H1 (cell line): ENCODE data around the gene ROR1. TPM values are rescaled to one million over a fixed set of nuclear protein-coding genes. Genes with fewer than 3 reads are reported as not detected.

Experiments used
- CTCF ChIA-PET: fragments of 300-600 bp; sonication (Branson Sonifier 250); formaldehyde crosslinking; loops from one replicate; lab custom pipeline; 2021; ENCODE audit not compliant: partially characterized antibody; lab: Charles Lee
- POLR2A ChIA-PET: fragments of 300-600 bp; sonication (Branson Sonifier 250); formaldehyde crosslinking; loops from one replicate; lab custom pipeline; 2021; ENCODE audit warnings: inconsistent platforms; ENCODE audit not compliant: partially characterized antibody; lab: Charles Lee
- DNase-seq, 2 experiments: peaks; one replicate each; pipeline versions ENCODE4 v3.0.0 to v3.0.0-alpha.2; 2010 to 2022; ENCODE audit warnings: low spot score in 2 of 2, low read depth in 1 of 2, mixed read lengths in 1 of 2
- FAIRE-seq: peaks from 2 replicates; lab custom pipeline; 2011; peaks lifted over from hg19 to GRCh38; lab: Jason Lieb, UNC
- H2AFZ ChIP-seq: 2 replicates; pipeline ENCODE4 v1.8.1; 2012; ENCODE audit warnings: low read length, inconsistent platforms
- H2AK5ac ChIP-seq: 2 replicates; pipeline ENCODE4 v1.6.1; 2013; ENCODE audit warnings: low read depth, low read length
- H2BK120ac ChIP-seq: replicated peaks from 2 replicates; pipeline ENCODE3; 2013; ENCODE audit warnings: low read depth, low read length, inconsistent platforms
- H2BK12ac ChIP-seq: 2 replicates; pipeline ENCODE4 v1.6.1; 2013; ENCODE audit warnings: low read depth, low read length
- H2BK15ac ChIP-seq: 2 replicates; pipeline ENCODE4 v1.6.1; 2013; ENCODE audit warnings: low read length
- H2BK20ac ChIP-seq: 2 replicates; pipeline ENCODE4 v1.6.1; 2013; ENCODE audit warnings: low read length
- H2BK5ac ChIP-seq: 2 replicates; pipeline ENCODE4 v1.6.1; 2013; ENCODE audit warnings: low read depth, low read length
- H3K14ac ChIP-seq: 2 replicates; pipeline ENCODE4 v1.6.1; 2013; ENCODE audit warnings: inconsistent platforms; ENCODE audit not compliant: insufficient read length
- H3K18ac ChIP-seq: 2 replicates; pipeline ENCODE4 v1.6.1; 2013; ENCODE audit warnings: low read length; ENCODE audit errors: extremely low read depth
- H3K23ac ChIP-seq: 2 replicates; pipeline ENCODE4 v1.6.1; 2013; ENCODE audit warnings: inconsistent platforms; ENCODE audit not compliant: insufficient read length
- H3K23me2 ChIP-seq: 2 replicates; pipeline ENCODE4 v1.6.1; 2013; ENCODE audit warnings: low read depth, low read length
- H3K27ac ChIP-seq: 2 replicates; pipeline ENCODE4 v1.6.1; 2011; ENCODE audit warnings: low read depth, low read length, inconsistent platforms
- H3K27me3 ChIP-seq, 4 experiments: replicated peaks in 1 of 4; 1 replicate in 1 of 4; 2 replicates in 3 of 4; pipeline versions ENCODE4 v1.6.1 to v1.8.1; 2011 to 2013; ENCODE audit warnings: low read length in 3 of 4, mild to moderate bottlenecking in 3 of 4, inconsistent platforms in 2 of 4, mixed read lengths in 2 of 4, moderate library complexity in 1 of 4; ENCODE audit not compliant: control insufficient read depth in 3 of 4, insufficient read depth in 3 of 4; ENCODE audit errors: extremely low read depth in 1 of 4
- H3K36me3 ChIP-seq, 4 experiments: 2 replicates each; pipeline versions ENCODE4 v1.6.1 to v1.8.1; 2011 to 2013; ENCODE audit warnings: mild to moderate bottlenecking in 4 of 4, low read length in 3 of 4, moderate library complexity in 2 of 4, control low read depth in 1 of 4, inconsistent platforms in 1 of 4; ENCODE audit not compliant: insufficient read depth in 4 of 4, control insufficient read depth in 2 of 4
- H3K4ac ChIP-seq: replicated peaks from 2 replicates; pipeline ENCODE3; 2013; ENCODE audit warnings: low read length, low read depth, mixed read lengths, inconsistent platforms; ENCODE audit not compliant: insufficient read length
- H3K4me1 ChIP-seq, 4 experiments: replicated peaks in 1 of 4; 1 replicate in 1 of 4; 2 replicates in 3 of 4; pipeline versions ENCODE4 v1.6.1 to v1.8.1; 2011 to 2013; ENCODE audit warnings: low read length in 3 of 4, inconsistent platforms in 2 of 4, mixed read lengths in 1 of 4; ENCODE audit not compliant: insufficient read depth in 4 of 4, control insufficient read depth in 3 of 4
- H3K4me2 ChIP-seq, 2 experiments: 2 replicates each; pipeline versions ENCODE4 v1.6.1 to v1.8.1; 2011 to 2013; ENCODE audit warnings: low read depth in 2 of 2, low read length in 2 of 2, control low read depth in 1 of 2, inconsistent platforms in 1 of 2, mild to moderate bottlenecking in 1 of 2; ENCODE audit not compliant: insufficient read depth in 1 of 2
- H3K4me3 ChIP-seq, 4 experiments: fragments of 200-600, 300-600 bp in 1 of 4; sonication (generic), shearing (Covaris generic), sonication (Bioruptor Twin) in 1 of 4; 2 replicates each; pipeline versions ENCODE4 v1.5.1 to v1.8.1; 2011 to 2016; ENCODE audit warnings: low read length in 4 of 4, low read depth in 3 of 4, control low read depth in 2 of 4, inconsistent platforms in 2 of 4, mild to moderate bottlenecking in 2 of 4, mixed read lengths in 1 of 4, moderate library complexity in 1 of 4; ENCODE audit not compliant: insufficient read depth in 2 of 4; ENCODE audit errors: extremely low read depth in 1 of 4
- H3K56ac ChIP-seq: replicated peaks from 2 replicates; pipeline ENCODE3; 2013; ENCODE audit warnings: low read depth, mild to moderate bottlenecking, mixed read lengths, low read length, inconsistent platforms; ENCODE audit not compliant: insufficient read length
- H3K79me1 ChIP-seq: 2 replicates; pipeline ENCODE4 v1.6.1; 2013; ENCODE audit warnings: low read depth, low read length, control low read depth
- H3K79me2 ChIP-seq, 2 experiments: 2 replicates each; pipeline versions ENCODE4 v1.6.1 to v1.8.1; 2012 to 2013; ENCODE audit warnings: low read length in 2 of 2, mild to moderate bottlenecking in 2 of 2, inconsistent platforms in 1 of 2; ENCODE audit not compliant: insufficient read depth in 2 of 2, control insufficient read depth in 1 of 2
- H3K9ac ChIP-seq, 4 experiments: replicated peaks in 1 of 4; 1 replicate in 1 of 4; 2 replicates in 3 of 4; pipeline versions ENCODE4 v1.6.1 to v1.8.1; 2011 to 2013; ENCODE audit warnings: low read depth in 3 of 4, low read length in 3 of 4, control low read depth in 2 of 4, mild to moderate bottlenecking in 2 of 4, moderate library complexity in 2 of 4, inconsistent platforms in 1 of 4; ENCODE audit errors: extremely low read depth in 1 of 4
- H3K9me3 ChIP-seq, 2 experiments: 2 replicates each; pipeline versions ENCODE4 v1.6.1 to v1.8.1; 2012 to 2013; ENCODE audit warnings: mild to moderate bottlenecking in 2 of 2, moderate library complexity in 2 of 2, control low read depth in 1 of 2, inconsistent platforms in 1 of 2, low read depth in 1 of 2, low read length in 1 of 2, mixed read lengths in 1 of 2; ENCODE audit not compliant: insufficient read depth in 2 of 2
- H4K20me1 ChIP-seq, 2 experiments: replicated peaks in 1 of 2; 2 replicates each; pipeline versions ENCODE3 to v1.8.1; 2011 to 2013; ENCODE audit warnings: inconsistent platforms in 2 of 2, low read length in 2 of 2, mild to moderate bottlenecking in 1 of 2; ENCODE audit not compliant: insufficient read depth in 2 of 2, control insufficient read depth in 1 of 2
- H4K5ac ChIP-seq: 2 replicates; pipeline ENCODE4 v1.6.1; 2013; ENCODE audit warnings: low read length, low read depth, mixed read lengths, inconsistent platforms; ENCODE audit not compliant: insufficient read length
- H4K8ac ChIP-seq: 2 replicates; pipeline ENCODE4 v1.8.0; 2013; ENCODE audit warnings: mild to moderate bottlenecking, moderate library complexity, low read length, inconsistent platforms; ENCODE audit not compliant: insufficient read depth; ENCODE audit errors: extremely low read depth
- H4K91ac ChIP-seq: replicated peaks from 2 replicates; pipeline ENCODE3; 2013; ENCODE audit warnings: low read length, mixed read lengths, inconsistent platforms; ENCODE audit not compliant: insufficient read length
- CTCF ChIP-seq, 3 experiments: IDR thresholded peaks; 1 replicate in 2 of 3; 2 replicates in 1 of 3; pipeline versions ENCODE4 v1.5.1 to v1.6.1; 2011; ENCODE audit warnings: low read length in 3 of 3, mild to moderate bottlenecking in 3 of 3, inconsistent platforms in 2 of 3, low read depth in 1 of 3, moderate library complexity in 1 of 3; ENCODE audit not compliant: insufficient read depth in 1 of 3; ENCODE audit errors: control extremely low read depth in 1 of 3
- WGBS, 2 experiments: shearing (Covaris generic) in 1 of 2; methylation state at CpG; one replicate each; pipeline versions ENCODE4 v1.1.6 to v1.1.7; 2013 to 2015; ENCODE audit warnings: low lambda C conversion rate in 2 of 2, mixed read lengths in 2 of 2, inconsistent platforms in 1 of 2, low coverage in 1 of 2, missing lambda C conversion rate in 1 of 2; ENCODE audit not compliant: insufficient replicate concordance in 2 of 2, insufficient coverage in 1 of 2, insufficient read length in 1 of 2; ENCODE audit errors: extremely low coverage in 1 of 2, missing lambda C conversion rate in 1 of 2; 5-methylcytosine and 5-hydroxymethylcytosine counted together
- polyA plus RNA-seq, 7 experiments: library from polyadenylated mRNA; depleted of rRNA in 3 of 7; stranded (reverse) in 5 of 7; unstranded in 2 of 7; fragments of >200 nt in 5 of 7; fragments of 200-250 nt in 2 of 7; gene quantifications; 1 replicate in 5 of 7; 2 replicates in 1 of 7; 4 replicates in 1 of 7; pipeline versions ENCODE4 v1.2.1 to v1.2.3, GENCODE V29; 2011 to 2013; ENCODE audit warnings: missing spikeins in 2 of 7, mixed read lengths in 2 of 7
- total RNA-seq: library from RNA; stranded (reverse); fragmentation: NEBNext Ultra II Directional; extraction: Animal tissue kit (Norgen Biotek cat#: 25700); gene quantifications from 2 replicates; pipeline ENCODE4 v1.2.1, GENCODE V29; 2021

Gene ROR1
- total and polyA plus RNA-seq, 2 of the 8 experiments (the other 6 are each of a cell fraction or from before 2014, with no cell fraction given): 33.6 to 73.6 TPM

- H3K79me1 ChIP-seq: peaks cover 12% of the 10 kb centered on the region
- no peak overlapping the region for H3K4ac ChIP-seq
- H2BK12ac ChIP-seq: no peak overlapping the region
- no peaks in the 10 kb centered on the region for H3K36me3 ChIP-seq
- CTCF ChIA-PET: interaction anchor here (1.6 kb wide), 1 partner anchor 239 kb away, joined by 3 read pairs; no protein-coding TSS in a partner anchor
- H2BK120ac ChIP-seq: no peak overlapping the region
- no peak overlapping the region for H3K56ac ChIP-seq
- H2AK5ac ChIP-seq: no peak overlapping the region
- 69% methylated on average over 3 of the region's 3 CpGs; no CpG with 5 or more reads in 1 of the 2 experiments for WGBS, 2 experiments
- H3K4me3 ChIP-seq: no peak overlapping the region
- no peak overlapping the region for H2BK20ac ChIP-seq
- no peak for FAIRE-seq
- no peak overlapping the region for H3K4me2 ChIP-seq
- no peak overlapping the region for H4K91ac ChIP-seq
- POLR2A ChIA-PET: no interaction called here
- H3K23me2 ChIP-seq: no peaks in the 10 kb centered on the region
- no peak overlapping the region for H3K23ac ChIP-seq
- H3K9ac ChIP-seq: no peak overlapping the region
- H4K20me1 ChIP-seq: peaks cover 8 to 17% of the 10 kb centered on the region in 2 experiments
- H3K18ac ChIP-seq: no peak overlapping the region
- H3K4me1 ChIP-seq: no peaks in the 10 kb centered on the region
- H3K79me2 ChIP-seq: peaks cover 4 to 92% of the 10 kb centered on the region in 2 experiments; a peak in 3 of 4 replicates
- H4K5ac ChIP-seq: no peak overlapping the region
- no peaks in the 10 kb centered on the region for H3K27me3 ChIP-seq
- H2BK5ac ChIP-seq: no peak overlapping the region
- no peak overlapping the region for H2AFZ ChIP-seq
- no peak overlapping the region for H3K27ac ChIP-seq
- no peak overlapping the region for H2BK15ac ChIP-seq
- DNase-seq: no peak
- no peak overlapping the region for H3K14ac ChIP-seq
- H4K8ac ChIP-seq: no peak overlapping the region
- TF ChIP-seq CTCF (IDR thresholded peaks at IDR 0.05; ENCODE audit: control extremely low read depth in 1 of 3, insufficient read depth in 1 of 3, low read depth in 1 of 3, low read length in 3 of 3): no peak
- TF ChIP-seq, all 59 proteins: peak for 0
- no peaks in the 10 kb centered on the region for H3K9me3 ChIP-seq
Measured at GRCh38 chr1:63937461-63938022, 163.7 kb downstream of the ROR1 start.
